Mammary epithelial cell (primary cell): ENCODE results near the gene IDI1.

Experiments used
- CTCF ChIP-seq, 2 donors: IDR thresholded peaks in 1 of 2; conservative IDR thresholded peaks in 1 of 2; 2 replicates each; pipeline ENCODE4 v1.5.1; 2011 to 2012; ENCODE audit warnings: inconsistent platforms in 2 of 2, low read length in 2 of 2, mild to moderate bottlenecking in 2 of 2, control low read depth in 1 of 2, low read depth in 1 of 2; ENCODE audit not compliant: insufficient read depth in 1 of 2; ENCODE audit errors: extremely low read depth in 1 of 2
- EZH2 ChIP-seq: IDR thresholded peaks from 2 replicates; pipeline ENCODE4 v1.6.1; 2012; ENCODE audit warnings: low read length, inconsistent platforms, borderline replicate concordance

DNA sequence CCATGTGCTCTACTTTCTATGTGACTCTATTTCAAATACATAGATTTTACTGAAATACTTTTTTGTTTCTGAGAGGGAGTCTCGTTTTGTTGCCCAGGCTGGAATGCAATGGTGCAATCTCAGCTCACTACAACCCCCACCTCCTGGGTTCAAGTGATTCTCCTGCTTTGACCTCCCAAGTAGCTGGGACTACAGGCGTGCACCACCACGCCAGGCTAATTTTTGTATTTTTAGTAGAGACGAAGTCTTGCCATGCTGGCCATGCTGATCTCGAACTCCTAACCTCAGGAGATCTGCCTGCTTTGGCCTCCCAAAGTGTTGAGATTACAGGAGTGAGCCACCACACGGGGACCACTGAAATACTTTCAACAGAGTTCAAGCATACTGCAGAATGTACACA lies 3.5 kb downstream of the IDI1 start:
- TF ChIP-seq CTCF (conservative IDR thresholded peaks at IDR 0.05 in 1 of 2, IDR thresholded peaks at IDR 0.05 in 1 of 2; ENCODE audit: extremely low read depth in 1 of 2, insufficient read depth in 1 of 2, low read depth in 1 of 2, low read length in 2 of 2) = no peak
- no peak for TF ChIP-seq EZH2
